ENCODE measurements around the gene GON7. TPM values are rescaled to one million over a fixed set of nuclear protein-coding genes. Genes with fewer than 3 reads are reported as not detected.

GON7 gene
- total and polyA plus RNA-seq, 2 of the 8 experiments (the other 6 are each of a cell fraction or from before 2014, with no cell fraction given), result 3.8 to 9.9 TPM

DNA sequence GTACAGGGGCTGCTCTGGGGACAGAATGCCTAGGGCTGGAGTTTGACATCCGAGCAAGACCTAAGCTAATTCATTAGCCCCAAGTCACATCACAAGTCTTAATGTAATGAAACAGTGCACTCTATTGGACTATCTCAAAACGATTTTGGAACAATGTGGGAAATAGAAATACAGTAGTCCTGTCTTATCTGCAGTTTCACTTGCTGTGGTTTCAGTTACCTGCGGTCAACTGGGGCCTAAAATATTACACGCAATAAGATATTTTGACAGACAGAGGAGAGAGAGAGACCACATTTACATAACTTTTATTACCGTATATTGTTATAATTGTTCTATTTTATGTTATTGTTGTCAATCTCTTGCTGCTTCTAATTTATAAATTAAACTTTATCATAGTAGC, 43.3 kb downstream of the GON7 start:
- H3K4ac ChIP-seq (replicated peaks; ENCODE audit: insufficient read length, low read depth, low read length), result no peak overlapping the region
- no peaks in the 10 kb centered on the region for H3K79me2 ChIP-seq (ENCODE audit: control insufficient read depth in 1 of 2, insufficient read depth in 2 of 2, low read length in 2 of 2)
- no peak overlapping the region for H4K8ac ChIP-seq (ENCODE audit: extremely low read depth, insufficient read depth, low read length)
- H2BK120ac ChIP-seq (replicated peaks; ENCODE audit: low read depth, low read length), result no peak overlapping the region
- peaks cover 0 to 1% of the 10 kb centered on the region in 2 experiments for H4K20me1 ChIP-seq (replicated peaks in 1 of 2; ENCODE audit: control insufficient read depth in 1 of 2, insufficient read depth in 2 of 2, low read length in 2 of 2)
- H3K79me1 ChIP-seq (ENCODE audit: low read depth, low read length), result no peaks in the 10 kb centered on the region
- TF ChIP-seq HDAC2 (IDR thresholded peaks at IDR 0.05; ENCODE audit: borderline replicate concordance in 1 of 2, low read depth in 2 of 2, low read length in 2 of 2), result no peak
- TF ChIP-seq GABPA (IDR thresholded peaks at IDR 0.05; ENCODE audit: borderline replicate concordance, insufficient read depth, low read length), result no peak
- no peak overlapping the region for H2BK5ac ChIP-seq (ENCODE audit: low read depth, low read length)
- no peaks in the 10 kb centered on the region; a peak in 2 of 7 replicates for H3K4me1 ChIP-seq (replicated peaks in 1 of 4; ENCODE audit: control insufficient read depth in 3 of 4, insufficient read depth in 4 of 4, low read length in 3 of 4)
- FAIRE-seq (no peak), DNase-seq (ENCODE audit: low read depth in 1 of 2, low spot score in 2 of 2) (no peak)
- H3K4me3 ChIP-seq (ENCODE audit: extremely low read depth in 1 of 4, insufficient read depth in 2 of 4, low read depth in 3 of 4, low read length in 4 of 4), result no peak overlapping the region
- H3K9ac ChIP-seq (replicated peaks in 1 of 4; ENCODE audit: extremely low read depth in 1 of 4, low read depth in 3 of 4, low read length in 3 of 4), result no peak overlapping the region
- ChIA-PET CTCF (ENCODE audit: partially characterized antibody) (interaction anchor here (0.6 to 1.4 kb wide), 7 partner anchors 11 to 219 kb away, joined by 3 to 7 read pairs (median 3); no protein-coding TSS in a partner anchor), POLR2A (ENCODE audit: partially characterized antibody) (no interaction called here)
- H3K4me2 ChIP-seq (ENCODE audit: insufficient read depth in 1 of 2, low read depth in 2 of 2, low read length in 2 of 2), result no peak overlapping the region
- no peak overlapping the region for H3K23ac ChIP-seq (ENCODE audit: insufficient read length)
- no peak overlapping the region for H4K91ac ChIP-seq (replicated peaks; ENCODE audit: insufficient read length, low read length)
- H3K23me2 ChIP-seq (ENCODE audit: low read depth, low read length), result no peaks in the 10 kb centered on the region
- no peaks in the 10 kb centered on the region for H3K9me3 ChIP-seq (ENCODE audit: insufficient read depth in 2 of 2, low read depth in 1 of 2, low read length in 1 of 2)
- H4K5ac ChIP-seq (ENCODE audit: insufficient read length, low read depth, low read length), result no peak overlapping the region
- H2BK20ac ChIP-seq (ENCODE audit: low read length), result no peak overlapping the region
- no peak overlapping the region for H2AFZ ChIP-seq (ENCODE audit: low read length)
- 84% methylated on average over 5 of the region's 5 CpGs; no CpG with 5 or more reads in 1 of the 2 experiments for WGBS, 2 experiments (ENCODE audit: extremely low coverage in 1 of 2, insufficient coverage in 1 of 2, insufficient read length in 1 of 2, insufficient replicate concordance in 2 of 2, low coverage in 1 of 2, low lambda C conversion rate in 2 of 2, missing lambda C conversion rate in 1 of 2)
- no peak overlapping the region for H3K27ac ChIP-seq (ENCODE audit: low read depth, low read length)
- H3K27me3 ChIP-seq (replicated peaks in 1 of 4; ENCODE audit: control insufficient read depth in 3 of 4, extremely low read depth in 1 of 4, insufficient read depth in 3 of 4, low read length in 3 of 4), result no peaks in the 10 kb centered on the region
- no peak overlapping the region for H3K18ac ChIP-seq (ENCODE audit: extremely low read depth, low read length)
- no peak overlapping the region for H3K14ac ChIP-seq (ENCODE audit: insufficient read length)
- no peak overlapping the region for H2BK15ac ChIP-seq (ENCODE audit: low read length)
- H2BK12ac ChIP-seq (ENCODE audit: low read depth, low read length), result no peak overlapping the region
- no peak overlapping the region for H3K56ac ChIP-seq (replicated peaks; ENCODE audit: insufficient read length, low read depth, low read length)
- H3K36me3 ChIP-seq (ENCODE audit: control insufficient read depth in 2 of 4, insufficient read depth in 4 of 4, low read length in 3 of 4), result no peaks in the 10 kb centered on the region
- no peak overlapping the region for H2AK5ac ChIP-seq (ENCODE audit: low read depth, low read length)
